Measurements from ENCODE around the gene COMTD1. TPM values are rescaled to one million over a fixed set of nuclear protein-coding genes. Genes with fewer than 3 reads are reported as not detected.

Gene COMTD1
- total and polyA plus RNA-seq, 2 of the 4 experiments (the other 2 are of a cell fraction), result 1.6 to 6.4 TPM

GRCh38 chr10:75202321-75203045, 33.3 kb downstream of the COMTD1 start:
- H3K56ac ChIP-seq (ENCODE audit: extremely low read depth, insufficient read depth, low read length), result peak overlapping the region; percentile 70
- DNase-seq, result peak; percentile 70

More at GRCh38 chr10:75202321-75203045, 33.3 kb downstream of the COMTD1 start:
- ChIA-PET CTCF (no interaction called here), POLR2A (ENCODE audit: unreplicated experiment) (no interaction called here)
- Histone ChIP-seq H2AK5ac (ENCODE audit: low read depth, low read length) (peak overlapping the region; percentile 99), H2BK15ac (ENCODE audit: low read depth, low read length) (peak overlapping the region; percentile 92), H3K4ac (ENCODE audit: low read depth, low read length) (peak overlapping the region; percentile 99), H3K23ac (ENCODE audit: low read depth, low read length) (peak overlapping the region; percentile 95), H2BK5ac (ENCODE audit: low read depth, low read length, poor library complexity, severe bottlenecking) (peak overlapping the region; percentile 87), H3K9ac (ENCODE audit: low read depth, low read length) (peak overlapping the region; percentile 24; the same call in 1 of the 2 replicates), H3K36me3 (ENCODE audit: control insufficient read depth, insufficient read depth, low read length) (no peaks in the 10 kb centered on the region), H2BK20ac (ENCODE audit: low read depth, low read length) (peak overlapping the region; percentile 99), H2AK9ac (replicated peaks; ENCODE audit: low read depth, low read length, poor library complexity) (peak overlapping the region; percentile 96), H2AFZ (replicated peaks; ENCODE audit: low read length, poor library complexity) (peak overlapping the region; percentile 38), H3K27me3 (ENCODE audit: control insufficient read depth, insufficient read depth, low read length) (no peaks in the 10 kb centered on the region), H3K79me1 (ENCODE audit: low read depth in 1 of 2, low read length in 2 of 2) (peaks cover 4 to 17% of the 10 kb centered on the region in 2 experiments; a peak in 2 of 4 replicates), H4K8ac (ENCODE audit: low read depth in 2 of 2, low read length in 2 of 2) (peak overlapping the region; percentile 57 to 99), H3K27ac (ENCODE audit: insufficient read depth, low read length) (peak overlapping the region; percentile 23), H3K4me2 (ENCODE audit: low read depth, low read length) (no peak overlapping the region), H3K4me1 (ENCODE audit: control insufficient read depth, insufficient read depth, low read length) (peaks cover 12% of the 10 kb centered on the region), H3K4me3 (ENCODE audit: insufficient read depth, low read depth, low read length) (no peak overlapping the region), H4K20me1 (ENCODE audit: insufficient read depth, low read length) (no peaks in the 10 kb centered on the region), H2BK120ac (ENCODE audit: low read depth, low read length) (peak overlapping the region; percentile 99), H3K18ac (ENCODE audit: low read depth, low read length) (peak overlapping the region; percentile 97), H3K9me3 (ENCODE audit: control insufficient read depth, insufficient read depth, low read length) (no peaks in the 10 kb centered on the region), H4K91ac (ENCODE audit: insufficient read depth, low read depth, low read length) (peak overlapping the region; percentile 91), H3K9me1 (ENCODE audit: insufficient read depth, low read length) (peaks cover 21% of the 10 kb centered on the region), H3K14ac (replicated peaks; ENCODE audit: low read depth, low read length) (peak overlapping the region; percentile 98), H4K5ac (ENCODE audit: low read depth, low read length) (peak overlapping the region; percentile 77)
- BruUV-seq (replicated peaks), result no TSS peak
- WGBS, 2 experiments (ENCODE audit: extremely low coverage in 2 of 2, insufficient read length in 1 of 2), result no CpG with 5 or more reads among the region's 1 CpG
- intact Hi-C loops (cut with micrococcal nuclease) (no loop called here), dilution Hi-C loops (cut with HindIII; ENCODE audit: low sequenced_read_pairs, unreplicated experiment) (no loop called here), in situ Hi-C loops (cut with MboI; ENCODE audit: low sequenced_read_pairs) (no loop called here)
- TF ChIP-seq RAD21 (IDR thresholded peaks at IDR 0.05; ENCODE audit: low read length), result no peak
- no peak for TF ChIP-seq SMC3 (IDR thresholded peaks at IDR 0.05; ENCODE audit: low read depth, low read length)
- TF ChIP-seq NFE2L2 (IDR thresholded peaks at IDR 0.05; ENCODE audit: low read depth, low read length), result no peak
- TF ChIP-seq MXI1 (IDR thresholded peaks at IDR 0.05; ENCODE audit: borderline replicate concordance, low read depth, low read length), result no peak
- no peak for TF ChIP-seq BHLHE40 (IDR thresholded peaks at IDR 0.05; ENCODE audit: low read depth, low read length)
- no peak for TF ChIP-seq POLR2A (IDR thresholded peaks at IDR 0.05; ENCODE audit: low read depth, low read length)
- TF ChIP-seq USF2 (IDR thresholded peaks at IDR 0.05; ENCODE audit: low read depth, low read length), result no peak
- TF ChIP-seq CHD1 (IDR thresholded peaks at IDR 0.05; ENCODE audit: low read depth, low read length), result no peak
- no peak for TF ChIP-seq MAZ (IDR thresholded peaks at IDR 0.05; ENCODE audit: borderline replicate concordance, low read depth, low read length)
- ATAC-seq (ENCODE audit: low read depth), result peak; percentile 98

Data from IMR-90 (cell line).